ENCODE data around the gene ADGRF5.

- TF ChIP-seq, protein P1, sequence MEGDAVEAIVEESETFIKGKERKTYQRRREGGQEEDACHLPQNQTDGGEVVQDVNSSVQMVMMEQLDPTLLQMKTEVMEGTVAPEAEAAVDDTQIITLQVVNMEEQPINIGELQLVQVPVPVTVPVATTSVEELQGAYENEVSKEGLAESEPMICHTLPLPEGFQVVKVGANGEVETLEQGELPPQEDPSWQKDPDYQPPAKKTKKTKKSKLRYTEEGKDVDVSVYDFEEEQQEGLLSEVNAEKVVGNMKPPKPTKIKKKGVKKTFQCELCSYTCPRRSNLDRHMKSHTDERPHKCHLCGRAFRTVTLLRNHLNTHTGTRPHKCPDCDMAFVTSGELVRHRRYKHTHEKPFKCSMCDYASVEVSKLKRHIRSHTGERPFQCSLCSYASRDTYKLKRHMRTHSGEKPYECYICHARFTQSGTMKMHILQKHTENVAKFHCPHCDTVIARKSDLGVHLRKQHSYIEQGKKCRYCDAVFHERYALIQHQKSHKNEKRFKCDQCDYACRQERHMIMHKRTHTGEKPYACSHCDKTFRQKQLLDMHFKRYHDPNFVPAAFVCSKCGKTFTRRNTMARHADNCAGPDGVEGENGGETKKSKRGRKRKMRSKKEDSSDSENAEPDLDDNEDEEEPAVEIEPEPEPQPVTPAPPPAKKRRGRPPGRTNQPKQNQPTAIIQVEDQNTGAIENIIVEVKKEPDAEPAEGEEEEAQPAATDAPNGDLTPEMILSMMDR (IDR thresholded peaks at IDR 0.05) = no peak
- no peak for TF ChIP-seq POLR2A (IDR thresholded peaks at IDR 0.05)
Measured at GRCh38 chr6:46849361-46849690, 72.4 kb downstream of the ADGRF5 start.

Data from heart left ventricle (tissue), 13 donors.